HEK293 (cell line): ENCODE results near the gene AHCTF1.
A peak's percentile ranks its signal among the peaks of the same experiment; 100 is the strongest.

Experiments used
- CTCF ChIA-PET: fragments of 350-600 bp; formaldehyde crosslinking; extraction: SDS; loops from one replicate; lab custom pipeline; 2021; ENCODE audit warnings: antibody characterized with exemption; lab: Yijun Ruan, JAX
- POLR2A ChIA-PET: fragments of 300-600 bp; formaldehyde crosslinking; extraction: SDS; loops from one replicate; lab custom pipeline; 2020; ENCODE audit warnings: antibody characterized with exemption, inconsistent platforms; lab: Yijun Ruan, JAX
- H3K27ac ChIP-seq: fragments of 200-500 bp; sonication (Bioruptor generic); 2 replicates; pipeline ENCODE4 v1.5.1; 2014; ENCODE audit warnings: low read depth, low read length, control low read depth, inconsistent platforms; ENCODE audit errors: extremely low read depth
- H3K36me3 ChIP-seq, 2 experiments: fragments of 200-500 bp in 1 of 2; sonication (Bioruptor generic) in 1 of 2; 1 replicate in 1 of 2; 2 replicates in 1 of 2; pipeline ENCODE4 v1.5.1; 2014 to 2017; ENCODE audit warnings: inconsistent platforms in 2 of 2, low read length in 2 of 2; ENCODE audit not compliant: control insufficient read depth in 2 of 2, insufficient read depth in 1 of 2
- H3K4me1 ChIP-seq: fragments of 200-500 bp; sonication (Bioruptor generic); 2 replicates; pipeline ENCODE4 v1.5.1; 2014; ENCODE audit warnings: mild to moderate bottlenecking, low read length, inconsistent platforms; ENCODE audit not compliant: control insufficient read depth, insufficient read depth
- H3K4me3 ChIP-seq: 2 replicates; pipeline ENCODE4 v1.5.1; 2011; ENCODE audit warnings: low read depth, mild to moderate bottlenecking, control low read depth, low read length, moderate library complexity
- H3K9me3 ChIP-seq: fragments of 200-500 bp; sonication (Bioruptor generic); 2 replicates; pipeline ENCODE4 v1.5.1; 2014; ENCODE audit warnings: low read depth, low read length, inconsistent platforms; ENCODE audit not compliant: control insufficient read depth, insufficient read depth
- EGR2 ChIP-seq: fragments of 450-650 bp; formaldehyde crosslinking; IDR thresholded peaks from 2 replicates; pipeline ENCODE4 v1.5.1; 2016; ENCODE audit warnings: low read depth, missing biosample characterization, missing genetic modification characterization
- FEZF1 ChIP-seq: fragments of 450-650 bp; formaldehyde crosslinking; IDR thresholded peaks from 2 replicates; pipeline ENCODE4 v1.5.1; 2016; ENCODE audit warnings: missing biosample characterization, missing genetic modification characterization
- GLIS1 ChIP-seq: fragments of 450-650 bp; formaldehyde crosslinking; IDR thresholded peaks from 2 replicates; pipeline ENCODE4 v1.5.1; 2016; ENCODE audit warnings: missing biosample characterization, missing genetic modification characterization
- GLIS2 ChIP-seq: fragments of 450-650 bp; formaldehyde crosslinking; IDR thresholded peaks from 2 replicates; pipeline ENCODE4 v1.5.1; 2016; ENCODE audit warnings: missing biosample characterization, missing genetic modification characterization
- KLF9 ChIP-seq: fragments of 450-650 bp; formaldehyde crosslinking; IDR thresholded peaks from 2 replicates; pipeline ENCODE4 v1.5.1; 2016; ENCODE audit warnings: missing biosample characterization, missing genetic modification characterization, low read depth
- PRDM1 ChIP-seq: fragments of 450-650 bp; formaldehyde crosslinking; IDR thresholded peaks from 2 replicates; pipeline ENCODE4; 2016; ENCODE audit warnings: missing biosample characterization, missing genetic modification characterization
- RBAK ChIP-seq: fragments of 450-650 bp; formaldehyde crosslinking; IDR thresholded peaks from 2 replicates; pipeline ENCODE4 v1.5.1; 2016; ENCODE audit warnings: missing biosample characterization, missing genetic modification characterization
- SCRT1 ChIP-seq: fragments of 450-650 bp; formaldehyde crosslinking; IDR thresholded peaks from 2 replicates; pipeline ENCODE4 v1.5.1; 2016; ENCODE audit warnings: missing biosample characterization, missing genetic modification characterization, borderline replicate concordance
- SP2 ChIP-seq: fragments of 450-650 bp; formaldehyde crosslinking; IDR thresholded peaks from 2 replicates; pipeline ENCODE4 v1.5.1; 2016; ENCODE audit warnings: missing biosample characterization, missing genetic modification characterization
- ZIC2 ChIP-seq: fragments of 450-650 bp; formaldehyde crosslinking; IDR thresholded peaks from 2 replicates; pipeline ENCODE4 v1.5.1; 2016; ENCODE audit warnings: missing biosample characterization, missing genetic modification characterization
- ZNF140 ChIP-seq: fragments of 450-650 bp; formaldehyde crosslinking; IDR thresholded peaks from 2 replicates; pipeline ENCODE4 v1.5.1; 2016; ENCODE audit warnings: missing biosample characterization, missing genetic modification characterization
- ZNF157 ChIP-seq: fragments of 450-650 bp; formaldehyde crosslinking; IDR thresholded peaks from 2 replicates; pipeline ENCODE4 v1.5.1; 2016; ENCODE audit warnings: missing biosample characterization, missing genetic modification characterization
- ZNF174 ChIP-seq: fragments of 450-650 bp; formaldehyde crosslinking; IDR thresholded peaks from 2 replicates; pipeline ENCODE4 v1.5.0; 2017; ENCODE audit warnings: missing biosample characterization, mild to moderate bottlenecking, missing genetic modification characterization
- ZNF239 ChIP-seq: fragments of 450-650 bp; formaldehyde crosslinking; IDR thresholded peaks from 2 replicates; pipeline ENCODE4 v1.5.1; 2016; ENCODE audit warnings: missing biosample characterization, missing genetic modification characterization
- ZNF391 ChIP-seq: fragments of 450-650 bp; formaldehyde crosslinking; IDR thresholded peaks from 2 replicates; pipeline ENCODE4 v1.5.1; 2016; ENCODE audit warnings: low read depth, missing biosample characterization, missing genetic modification characterization, borderline replicate concordance
- ZNF398 ChIP-seq: fragments of 450-650 bp; formaldehyde crosslinking; IDR thresholded peaks from 2 replicates; pipeline ENCODE4 v1.5.1; 2017; ENCODE audit warnings: missing biosample characterization, missing genetic modification characterization
- ZNF501 ChIP-seq: fragments of 450-650 bp; formaldehyde crosslinking; IDR thresholded peaks from 2 replicates; pipeline ENCODE4 v1.5.1; 2016; ENCODE audit warnings: missing biosample characterization, missing genetic modification characterization
- ZNF510 ChIP-seq: fragments of 450-650 bp; formaldehyde crosslinking; IDR thresholded peaks from 2 replicates; pipeline ENCODE4 v1.5.1; 2018; ENCODE audit warnings: mild to moderate bottlenecking, missing genetic modification characterization, missing biosample characterization; ENCODE audit not compliant: insufficient replicate concordance
- ZNF561 ChIP-seq: fragments of 450-650 bp; IDR thresholded peaks from 2 replicates; pipeline ENCODE4 v1.5.1; 2018; ENCODE audit warnings: missing biosample characterization, missing genetic modification characterization, borderline replicate concordance
- ZNF664 ChIP-seq: fragments of 450-650 bp; formaldehyde crosslinking; IDR thresholded peaks from 2 replicates; pipeline ENCODE4 v1.5.1; 2016; ENCODE audit warnings: missing biosample characterization, missing genetic modification characterization
- ZNF701 ChIP-seq: fragments of 450-650 bp; formaldehyde crosslinking; IDR thresholded peaks from 2 replicates; pipeline ENCODE4 v1.5.1; 2016; ENCODE audit warnings: missing biosample characterization, missing genetic modification characterization
- ZNF76 ChIP-seq: fragments of 450-650 bp; formaldehyde crosslinking; IDR thresholded peaks from 2 replicates; pipeline ENCODE4; 2016; ENCODE audit warnings: low read depth, missing biosample characterization, missing genetic modification characterization, borderline replicate concordance
- ZXDB ChIP-seq: fragments of 450-650 bp; formaldehyde crosslinking; IDR thresholded peaks from 2 replicates; pipeline ENCODE4 v1.5.1; 2016; ENCODE audit warnings: missing biosample characterization, missing genetic modification characterization
- TF ChIP-seq, protein P1 (sequence below): fragments of 450-650 bp; formaldehyde crosslinking; IDR thresholded peaks from 2 replicates; pipeline ENCODE4 v1.5.1; 2017; ENCODE audit warnings: missing biosample characterization, missing genetic modification characterization
- TF ChIP-seq, protein P2 (sequence below): fragments of 450-650 bp; formaldehyde crosslinking; conservative IDR thresholded peaks from 2 replicates; pipeline ENCODE4 v1.5.1; 2016; ENCODE audit warnings: low read depth, missing biosample characterization, missing genetic modification characterization

AHCTF1 gene, protein sequence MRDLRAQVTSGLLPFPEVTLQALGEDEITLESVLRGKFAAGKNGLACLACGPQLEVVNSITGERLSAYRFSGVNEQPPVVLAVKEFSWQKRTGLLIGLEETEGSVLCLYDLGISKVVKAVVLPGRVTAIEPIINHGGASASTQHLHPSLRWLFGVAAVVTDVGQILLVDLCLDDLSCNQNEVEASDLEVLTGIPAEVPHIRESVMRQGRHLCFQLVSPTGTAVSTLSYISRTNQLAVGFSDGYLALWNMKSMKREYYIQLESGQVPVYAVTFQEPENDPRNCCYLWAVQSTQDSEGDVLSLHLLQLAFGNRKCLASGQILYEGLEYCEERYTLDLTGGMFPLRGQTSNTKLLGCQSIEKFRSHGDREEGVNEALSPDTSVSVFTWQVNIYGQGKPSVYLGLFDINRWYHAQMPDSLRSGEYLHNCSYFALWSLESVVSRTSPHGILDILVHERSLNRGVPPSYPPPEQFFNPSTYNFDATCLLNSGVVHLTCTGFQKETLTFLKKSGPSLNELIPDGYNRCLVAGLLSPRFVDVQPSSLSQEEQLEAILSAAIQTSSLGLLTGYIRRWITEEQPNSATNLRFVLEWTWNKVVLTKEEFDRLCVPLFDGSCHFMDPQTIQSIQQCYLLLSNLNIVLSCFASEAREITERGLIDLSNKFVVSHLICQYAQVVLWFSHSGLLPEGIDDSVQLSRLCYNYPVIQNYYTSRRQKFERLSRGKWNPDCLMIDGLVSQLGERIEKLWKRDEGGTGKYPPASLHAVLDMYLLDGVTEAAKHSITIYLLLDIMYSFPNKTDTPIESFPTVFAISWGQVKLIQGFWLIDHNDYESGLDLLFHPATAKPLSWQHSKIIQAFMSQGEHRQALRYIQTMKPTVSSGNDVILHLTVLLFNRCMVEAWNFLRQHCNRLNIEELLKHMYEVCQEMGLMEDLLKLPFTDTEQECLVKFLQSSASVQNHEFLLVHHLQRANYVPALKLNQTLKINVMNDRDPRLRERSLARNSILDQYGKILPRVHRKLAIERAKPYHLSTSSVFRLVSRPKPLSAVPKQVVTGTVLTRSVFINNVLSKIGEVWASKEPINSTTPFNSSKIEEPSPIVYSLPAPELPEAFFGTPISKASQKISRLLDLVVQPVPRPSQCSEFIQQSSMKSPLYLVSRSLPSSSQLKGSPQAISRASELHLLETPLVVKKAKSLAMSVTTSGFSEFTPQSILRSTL (N-terminal part only)

DNA sequence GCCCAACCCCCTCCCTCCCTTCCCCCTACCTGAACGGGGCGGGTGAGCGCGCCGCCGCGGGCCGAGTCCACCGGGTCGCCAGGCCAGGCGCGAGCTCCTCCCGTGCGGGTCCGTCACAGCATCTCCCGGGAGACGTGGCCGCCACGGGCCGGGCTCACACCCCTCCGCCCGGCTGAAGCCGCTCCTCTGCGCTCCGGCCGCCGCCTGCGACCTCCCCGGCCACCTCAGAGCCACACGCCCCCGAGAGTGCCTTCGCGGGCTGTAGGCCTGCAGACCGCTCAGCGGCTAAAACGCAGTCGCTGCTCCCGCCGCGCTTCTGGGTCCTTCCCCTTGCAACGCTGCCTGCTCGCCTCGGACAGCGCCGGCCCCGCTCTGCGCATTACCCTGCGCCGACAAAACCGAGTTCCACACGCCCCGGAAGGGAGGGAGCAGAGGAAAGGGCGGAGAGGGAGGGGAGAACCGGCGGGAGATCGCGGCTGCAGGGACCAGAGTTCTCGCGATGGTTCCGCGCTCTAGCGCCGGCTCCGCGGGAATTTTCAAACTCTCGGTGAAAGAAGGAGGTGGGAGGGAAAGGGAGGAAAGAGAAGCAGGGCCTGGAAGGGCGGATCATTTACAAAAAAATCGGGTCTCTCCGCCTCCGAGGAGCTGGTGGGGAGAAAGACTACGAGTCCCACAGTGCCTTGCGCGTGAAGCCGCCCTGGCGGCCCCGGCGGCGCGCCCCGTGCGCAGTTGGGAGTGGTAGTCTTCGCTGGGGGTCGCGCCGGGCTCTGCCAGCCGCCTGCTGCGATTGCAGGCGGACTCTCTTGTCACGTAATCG, at the start of gene AHCTF1:
Gene AHCTF1, minus strand, starts transcription at position 400 of the 817 bp plus-strand sequence. CDS start 13,578 bp downstream, outside the sequence.
- H3K9me3 ChIP-seq = no peaks in the 10 kb centered on the region
- H3K4me3 ChIP-seq = peak within 1 kb of the TSS; percentile 77
- ChIA-PET CTCF (no interaction called here), POLR2A (interaction anchor here (0.6 to 1.1 kb wide), 3 partner anchors 97 to 519 kb away, joined by 3 to 6 read pairs (median 3); partner anchors contain the start of gene ZNF670)
- H3K27ac ChIP-seq = peak within 1 kb of the TSS; percentile 87
- peaks cover 0 to 17% of the 10 kb centered on the region in 2 experiments; a peak in 1 of 3 replicates for H3K36me3 ChIP-seq
- no peaks in the 10 kb centered on the region for H3K4me1 ChIP-seq
- TF ChIP-seq ZNF664 = no peak
- no peak for TF ChIP-seq EGR2 (tag by site-specific recombination)
- TF ChIP-seq ZNF701 = no peak
- TF ChIP-seq KLF9 (tag by site-specific recombination) = peak; percentile 48
- TF ChIP-seq ZNF561 (tag by site-specific recombination) = no peak
- no peak for TF ChIP-seq ZNF157
- TF ChIP-seq ZNF501 (tag by site-specific recombination) = no peak
- no peak for TF ChIP-seq ZNF239 (tag by site-specific recombination)
- no peak for TF ChIP-seq FEZF1 (tag by site-specific recombination)
- peak; percentile 60 for TF ChIP-seq ZIC2
- TF ChIP-seq ZNF510 = no peak
- TF ChIP-seq GLIS2 (tag by site-specific recombination) = peak; percentile 65
- no peak for TF ChIP-seq ZNF391 (tag by site-specific recombination)
- no peak for TF ChIP-seq SCRT1
- peak; percentile 83 for TF ChIP-seq ZXDB (tag by site-specific recombination)
- peak; percentile 77 for TF ChIP-seq ZNF398 (tag by site-specific recombination)
- TF ChIP-seq SP2 (tag by site-specific recombination) = peak; percentile 77
- peak; percentile 34; the same call in 1 of the 2 replicates for TF ChIP-seq PRDM1 (tag by site-specific recombination)
- no peak for TF ChIP-seq RBAK (tag by site-specific recombination)
- TF ChIP-seq, protein P1, sequence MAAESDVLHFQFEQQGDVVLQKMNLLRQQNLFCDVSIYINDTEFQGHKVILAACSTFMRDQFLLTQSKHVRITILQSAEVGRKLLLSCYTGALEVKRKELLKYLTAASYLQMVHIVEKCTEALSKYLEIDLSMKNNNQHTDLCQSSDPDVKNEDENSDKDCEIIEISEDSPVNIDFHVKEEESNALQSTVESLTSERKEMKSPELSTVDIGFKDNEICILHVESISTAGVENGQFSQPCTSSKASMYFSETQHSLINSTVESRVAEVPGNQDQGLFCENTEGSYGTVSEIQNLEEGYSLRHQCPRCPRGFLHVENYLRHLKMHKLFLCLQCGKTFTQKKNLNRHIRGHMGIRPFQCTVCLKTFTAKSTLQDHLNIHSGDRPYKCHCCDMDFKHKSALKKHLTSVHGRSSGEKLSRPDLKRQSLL (tag by site-specific recombination) = peak; percentile 97
- TF ChIP-seq, protein P2, sequence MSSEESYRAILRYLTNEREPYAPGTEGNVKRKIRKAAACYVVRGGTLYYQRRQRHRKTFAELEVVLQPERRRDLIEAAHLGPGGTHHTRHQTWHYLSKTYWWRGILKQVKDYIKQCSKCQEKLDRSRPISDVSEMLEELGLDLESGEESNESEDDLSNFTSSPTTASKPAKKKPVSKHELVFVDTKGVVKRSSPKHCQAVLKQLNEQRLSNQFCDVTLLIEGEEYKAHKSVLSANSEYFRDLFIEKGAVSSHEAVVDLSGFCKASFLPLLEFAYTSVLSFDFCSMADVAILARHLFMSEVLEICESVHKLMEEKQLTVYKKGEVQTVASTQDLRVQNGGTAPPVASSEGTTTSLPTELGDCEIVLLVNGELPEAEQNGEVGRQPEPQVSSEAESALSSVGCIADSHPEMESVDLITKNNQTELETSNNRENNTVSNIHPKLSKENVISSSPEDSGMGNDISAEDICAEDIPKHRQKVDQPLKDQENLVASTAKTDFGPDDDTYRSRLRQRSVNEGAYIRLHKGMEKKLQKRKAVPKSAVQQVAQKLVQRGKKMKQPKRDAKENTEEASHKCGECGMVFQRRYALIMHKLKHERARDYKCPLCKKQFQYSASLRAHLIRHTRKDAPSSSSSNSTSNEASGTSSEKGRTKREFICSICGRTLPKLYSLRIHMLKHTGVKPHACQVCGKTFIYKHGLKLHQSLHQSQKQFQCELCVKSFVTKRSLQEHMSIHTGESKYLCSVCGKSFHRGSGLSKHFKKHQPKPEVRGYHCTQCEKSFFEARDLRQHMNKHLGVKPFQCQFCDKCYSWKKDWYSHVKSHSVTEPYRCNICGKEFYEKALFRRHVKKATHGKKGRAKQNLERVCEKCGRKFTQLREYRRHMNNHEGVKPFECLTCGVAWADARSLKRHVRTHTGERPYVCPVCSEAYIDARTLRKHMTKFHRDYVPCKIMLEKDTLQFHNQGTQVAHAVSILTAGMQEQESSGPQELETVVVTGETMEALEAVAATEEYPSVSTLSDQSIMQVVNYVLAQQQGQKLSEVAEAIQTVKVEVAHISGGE = peak; percentile 29; the same call in 1 of the 2 replicates
- TF ChIP-seq ZNF76 (tag by site-specific recombination) = peak; percentile 90
- TF ChIP-seq GLIS1 (tag by site-specific recombination) = peak; percentile 66; the same call in 1 of the 2 replicates
- no peak for TF ChIP-seq ZNF174 (tag by site-specific recombination)
- no peak for TF ChIP-seq ZNF140 (tag by site-specific recombination)
